ENCODE results near the gene MST1.
A peak's percentile ranks its signal among the peaks of the same experiment; 100 is the strongest.

The MST1 gene

GRCh38 chr3:49689046-49689907 lies at the start of gene MST1, which contains the start of gene RNF123:
TSS of gene MST1 (minus strand) at chr3:49689474. CDS start at chr3:49688691, 783 bp downstream.
TSS of gene RNF123 (plus strand) at chr3:49689557. CDS start at chr3:49691166, 1,609 bp downstream.
- peak; percentile 93 for DNase-seq

GRCh38 chr3:49738067-49738713 lies 48.9 kb upstream of the MST1 start:
- no peak for DNase-seq

GRCh38 chr3:49734752-49735151 lies 45.5 kb upstream of the MST1 start:
- no peak for DNase-seq

GRCh38 chr3:49733551-49733950 lies 44.3 kb upstream of the MST1 start:
- no peak for DNase-seq

- DNase-seq: no peak
Observed at GRCh38 chr3:49732597-49732996, 43.3 kb upstream of the MST1 start.

GRCh38 chr3:49729966-49730609 lies 40.8 kb upstream of the MST1 start:
- DNase-seq: no peak

- DNase-seq: no peak
Observed at GRCh38 chr3:49727924-49728361, 38.7 kb upstream of the MST1 start.

GRCh38 chr3:49727154-49727923 lies 38.1 kb upstream of the MST1 start:
- no peak for DNase-seq

- no peak for DNase-seq
Observed at GRCh38 chr3:49725906-49726681, 36.8 kb upstream of the MST1 start.

- no peak for DNase-seq
Observed at GRCh38 chr3:49724586-49724985, 35.3 kb upstream of the MST1 start.

GRCh38 chr3:49723628-49724551 lies 34.6 kb upstream of the MST1 start, which contains the start of gene GMPPB:
TSS of gene GMPPB (minus strand) at chr3:49723951. CDS start at chr3:49723726, 225 bp downstream.
- peak; percentile 92 for DNase-seq

GRCh38 chr3:49723296-49723627 lies 34.0 kb upstream of the MST1 start:
- peak; percentile 65 for DNase-seq

- no peak for DNase-seq
Observed at GRCh38 chr3:49722896-49723295, 33.6 kb upstream of the MST1 start.

- DNase-seq: no peak
Observed at GRCh38 chr3:49721896-49722781, 32.9 kb upstream of the MST1 start.

- DNase-seq: no peak
Observed at GRCh38 chr3:49721596-49721895, 32.3 kb upstream of the MST1 start.

- DNase-seq: no peak
Observed at GRCh38 chr3:49720855-49721595, 31.8 kb upstream of the MST1 start.

GRCh38 chr3:49719214-49719884 lies 30.1 kb upstream of the MST1 start, which contains the start of gene AMIGO3:
TSS of gene AMIGO3 (minus strand) at chr3:49719684. CDS start at chr3:49719465, 219 bp downstream.
- peak; percentile 90 for DNase-seq

- no peak for DNase-seq
Observed at GRCh38 chr3:49718858-49719213, 29.6 kb upstream of the MST1 start.
